H1 (cell line): ENCODE results near the gene ERO1B. TPM values are rescaled to one million over a fixed set of nuclear protein-coding genes. Genes with fewer than 3 reads are reported as not detected.

ENCODE experiments used
- CTCF ChIA-PET: fragments of 300-600 bp; sonication (Branson Sonifier 250); formaldehyde crosslinking; loops from one replicate; lab custom pipeline; 2021; ENCODE audit not compliant: partially characterized antibody; lab: Charles Lee
- POLR2A ChIA-PET: fragments of 300-600 bp; sonication (Branson Sonifier 250); formaldehyde crosslinking; loops from one replicate; lab custom pipeline; 2021; ENCODE audit warnings: inconsistent platforms; ENCODE audit not compliant: partially characterized antibody; lab: Charles Lee
- DNase-seq, 2 experiments: peaks; one replicate each; pipeline versions ENCODE4 v3.0.0 to v3.0.0-alpha.2; 2010 to 2022; ENCODE audit warnings: low spot score in 2 of 2, low read depth in 1 of 2, mixed read lengths in 1 of 2
- FAIRE-seq: peaks from 2 replicates; lab custom pipeline; 2011; peaks lifted over from hg19 to GRCh38; lab: Jason Lieb, UNC
- H2AFZ ChIP-seq: 2 replicates; pipeline ENCODE4 v1.8.1; 2012; ENCODE audit warnings: low read length, inconsistent platforms
- H2AK5ac ChIP-seq: 2 replicates; pipeline ENCODE4 v1.6.1; 2013; ENCODE audit warnings: low read depth, low read length
- H2BK120ac ChIP-seq: replicated peaks from 2 replicates; pipeline ENCODE3; 2013; ENCODE audit warnings: low read depth, low read length, inconsistent platforms
- H2BK12ac ChIP-seq: 2 replicates; pipeline ENCODE4 v1.6.1; 2013; ENCODE audit warnings: low read depth, low read length
- H2BK15ac ChIP-seq: 2 replicates; pipeline ENCODE4 v1.6.1; 2013; ENCODE audit warnings: low read length
- H2BK20ac ChIP-seq: 2 replicates; pipeline ENCODE4 v1.6.1; 2013; ENCODE audit warnings: low read length
- H2BK5ac ChIP-seq: 2 replicates; pipeline ENCODE4 v1.6.1; 2013; ENCODE audit warnings: low read depth, low read length
- H3K14ac ChIP-seq: 2 replicates; pipeline ENCODE4 v1.6.1; 2013; ENCODE audit warnings: inconsistent platforms; ENCODE audit not compliant: insufficient read length
- H3K18ac ChIP-seq: 2 replicates; pipeline ENCODE4 v1.6.1; 2013; ENCODE audit warnings: low read length; ENCODE audit errors: extremely low read depth
- H3K23ac ChIP-seq: 2 replicates; pipeline ENCODE4 v1.6.1; 2013; ENCODE audit warnings: inconsistent platforms; ENCODE audit not compliant: insufficient read length
- H3K23me2 ChIP-seq: 2 replicates; pipeline ENCODE4 v1.6.1; 2013; ENCODE audit warnings: low read depth, low read length
- H3K27ac ChIP-seq: 2 replicates; pipeline ENCODE4 v1.6.1; 2011; ENCODE audit warnings: low read depth, low read length, inconsistent platforms
- H3K27me3 ChIP-seq, 4 experiments: replicated peaks in 1 of 4; 1 replicate in 1 of 4; 2 replicates in 3 of 4; pipeline versions ENCODE4 v1.6.1 to v1.8.1; 2011 to 2013; ENCODE audit warnings: low read length in 3 of 4, mild to moderate bottlenecking in 3 of 4, inconsistent platforms in 2 of 4, mixed read lengths in 2 of 4, moderate library complexity in 1 of 4; ENCODE audit not compliant: control insufficient read depth in 3 of 4, insufficient read depth in 3 of 4; ENCODE audit errors: extremely low read depth in 1 of 4
- H3K36me3 ChIP-seq, 4 experiments: 2 replicates each; pipeline versions ENCODE4 v1.6.1 to v1.8.1; 2011 to 2013; ENCODE audit warnings: mild to moderate bottlenecking in 4 of 4, low read length in 3 of 4, moderate library complexity in 2 of 4, control low read depth in 1 of 4, inconsistent platforms in 1 of 4; ENCODE audit not compliant: insufficient read depth in 4 of 4, control insufficient read depth in 2 of 4
- H3K4ac ChIP-seq: replicated peaks from 2 replicates; pipeline ENCODE3; 2013; ENCODE audit warnings: low read length, low read depth, mixed read lengths, inconsistent platforms; ENCODE audit not compliant: insufficient read length
- H3K4me1 ChIP-seq, 4 experiments: replicated peaks in 1 of 4; 1 replicate in 1 of 4; 2 replicates in 3 of 4; pipeline versions ENCODE4 v1.6.1 to v1.8.1; 2011 to 2013; ENCODE audit warnings: low read length in 3 of 4, inconsistent platforms in 2 of 4, mixed read lengths in 1 of 4; ENCODE audit not compliant: insufficient read depth in 4 of 4, control insufficient read depth in 3 of 4
- H3K4me2 ChIP-seq, 2 experiments: 2 replicates each; pipeline versions ENCODE4 v1.6.1 to v1.8.1; 2011 to 2013; ENCODE audit warnings: low read depth in 2 of 2, low read length in 2 of 2, control low read depth in 1 of 2, inconsistent platforms in 1 of 2, mild to moderate bottlenecking in 1 of 2; ENCODE audit not compliant: insufficient read depth in 1 of 2
- H3K4me3 ChIP-seq, 4 experiments: fragments of 200-600, 300-600 bp in 1 of 4; sonication (generic), shearing (Covaris generic), sonication (Bioruptor Twin) in 1 of 4; 2 replicates each; pipeline versions ENCODE4 v1.5.1 to v1.8.1; 2011 to 2016; ENCODE audit warnings: low read length in 4 of 4, low read depth in 3 of 4, control low read depth in 2 of 4, inconsistent platforms in 2 of 4, mild to moderate bottlenecking in 2 of 4, mixed read lengths in 1 of 4, moderate library complexity in 1 of 4; ENCODE audit not compliant: insufficient read depth in 2 of 4; ENCODE audit errors: extremely low read depth in 1 of 4
- H3K56ac ChIP-seq: replicated peaks from 2 replicates; pipeline ENCODE3; 2013; ENCODE audit warnings: low read depth, mild to moderate bottlenecking, mixed read lengths, low read length, inconsistent platforms; ENCODE audit not compliant: insufficient read length
- H3K79me1 ChIP-seq: 2 replicates; pipeline ENCODE4 v1.6.1; 2013; ENCODE audit warnings: low read depth, low read length, control low read depth
- H3K79me2 ChIP-seq, 2 experiments: 2 replicates each; pipeline versions ENCODE4 v1.6.1 to v1.8.1; 2012 to 2013; ENCODE audit warnings: low read length in 2 of 2, mild to moderate bottlenecking in 2 of 2, inconsistent platforms in 1 of 2; ENCODE audit not compliant: insufficient read depth in 2 of 2, control insufficient read depth in 1 of 2
- H3K9ac ChIP-seq, 4 experiments: replicated peaks in 1 of 4; 1 replicate in 1 of 4; 2 replicates in 3 of 4; pipeline versions ENCODE4 v1.6.1 to v1.8.1; 2011 to 2013; ENCODE audit warnings: low read depth in 3 of 4, low read length in 3 of 4, control low read depth in 2 of 4, mild to moderate bottlenecking in 2 of 4, moderate library complexity in 2 of 4, inconsistent platforms in 1 of 4; ENCODE audit errors: extremely low read depth in 1 of 4
- H3K9me3 ChIP-seq, 2 experiments: 2 replicates each; pipeline versions ENCODE4 v1.6.1 to v1.8.1; 2012 to 2013; ENCODE audit warnings: mild to moderate bottlenecking in 2 of 2, moderate library complexity in 2 of 2, control low read depth in 1 of 2, inconsistent platforms in 1 of 2, low read depth in 1 of 2, low read length in 1 of 2, mixed read lengths in 1 of 2; ENCODE audit not compliant: insufficient read depth in 2 of 2
- H4K20me1 ChIP-seq, 2 experiments: replicated peaks in 1 of 2; 2 replicates each; pipeline versions ENCODE3 to v1.8.1; 2011 to 2013; ENCODE audit warnings: inconsistent platforms in 2 of 2, low read length in 2 of 2, mild to moderate bottlenecking in 1 of 2; ENCODE audit not compliant: insufficient read depth in 2 of 2, control insufficient read depth in 1 of 2
- H4K5ac ChIP-seq: 2 replicates; pipeline ENCODE4 v1.6.1; 2013; ENCODE audit warnings: low read length, low read depth, mixed read lengths, inconsistent platforms; ENCODE audit not compliant: insufficient read length
- H4K8ac ChIP-seq: 2 replicates; pipeline ENCODE4 v1.8.0; 2013; ENCODE audit warnings: mild to moderate bottlenecking, moderate library complexity, low read length, inconsistent platforms; ENCODE audit not compliant: insufficient read depth; ENCODE audit errors: extremely low read depth
- H4K91ac ChIP-seq: replicated peaks from 2 replicates; pipeline ENCODE3; 2013; ENCODE audit warnings: low read length, mixed read lengths, inconsistent platforms; ENCODE audit not compliant: insufficient read length
- BRCA1 ChIP-seq: IDR thresholded peaks from 2 replicates; pipeline ENCODE4 v1.6.1; 2012; ENCODE audit warnings: low read depth, low read length, improper control_type of control experiment
- POLR2A ChIP-seq, 2 experiments: IDR thresholded peaks; 1 replicate in 1 of 2; 2 replicates in 1 of 2; pipeline ENCODE4 v1.6.1; 2011; ENCODE audit warnings: low read depth in 2 of 2, low read length in 2 of 2, mild to moderate bottlenecking in 2 of 2; ENCODE audit errors: control extremely low read depth in 1 of 2
- RAD21 ChIP-seq, 2 experiments: IDR thresholded peaks in 1 of 2; conservative IDR thresholded peaks in 1 of 2; 2 replicates each; pipeline ENCODE4 v1.6.1; 2011; ENCODE audit warnings: low read depth in 2 of 2, low read length in 2 of 2, improper control_type of control experiment in 1 of 2, inconsistent platforms in 1 of 2, mild to moderate bottlenecking in 1 of 2, moderate library complexity in 1 of 2
- WGBS, 2 experiments: shearing (Covaris generic) in 1 of 2; methylation state at CpG; one replicate each; pipeline versions ENCODE4 v1.1.6 to v1.1.7; 2013 to 2015; ENCODE audit warnings: low lambda C conversion rate in 2 of 2, mixed read lengths in 2 of 2, inconsistent platforms in 1 of 2, low coverage in 1 of 2, missing lambda C conversion rate in 1 of 2; ENCODE audit not compliant: insufficient replicate concordance in 2 of 2, insufficient coverage in 1 of 2, insufficient read length in 1 of 2; ENCODE audit errors: extremely low coverage in 1 of 2, missing lambda C conversion rate in 1 of 2; 5-methylcytosine and 5-hydroxymethylcytosine counted together
- polyA plus RNA-seq, 7 experiments: library from polyadenylated mRNA; depleted of rRNA in 3 of 7; stranded (reverse) in 5 of 7; unstranded in 2 of 7; fragments of >200 nt in 5 of 7; fragments of 200-250 nt in 2 of 7; gene quantifications; 1 replicate in 5 of 7; 2 replicates in 1 of 7; 4 replicates in 1 of 7; pipeline versions ENCODE4 v1.2.1 to v1.2.3, GENCODE V29; 2011 to 2013; ENCODE audit warnings: missing spikeins in 2 of 7, mixed read lengths in 2 of 7
- total RNA-seq: library from RNA; stranded (reverse); fragmentation: NEBNext Ultra II Directional; extraction: Animal tissue kit (Norgen Biotek cat#: 25700); gene quantifications from 2 replicates; pipeline ENCODE4 v1.2.1, GENCODE V29; 2021

Gene ERO1B
- total and polyA plus RNA-seq, 2 of the 8 experiments (the other 6 are each of a cell fraction or from before 2014, with no cell fraction given), result 0.74 to 5.6 TPM

DNA sequence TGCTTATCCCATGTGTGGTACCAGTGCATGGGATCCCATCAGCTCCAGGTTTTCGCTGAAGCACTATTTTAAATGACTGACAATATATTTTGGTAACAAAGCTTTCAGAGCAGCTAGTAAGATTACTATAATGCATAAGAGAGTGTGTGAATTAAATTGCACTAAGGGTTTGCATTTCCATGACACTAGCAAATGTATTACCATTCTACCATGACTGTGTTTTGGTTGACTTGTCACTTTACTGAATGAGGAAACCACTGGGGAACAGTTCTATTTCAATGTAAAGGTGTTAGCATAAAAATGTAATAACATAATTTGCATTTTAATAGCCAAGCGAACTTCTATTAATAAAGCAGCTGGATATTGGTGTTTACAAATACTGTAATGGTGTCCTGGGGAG lies 31.7 kb upstream of the ERO1B start:
- no peak for FAIRE-seq
- no peak overlapping the region for H4K8ac ChIP-seq
- H3K18ac ChIP-seq, result no peak overlapping the region

More for the DNA sequence above, 31.7 kb upstream of the ERO1B start:
- Histone ChIP-seq H2AK5ac (no peak overlapping the region), H3K27me3 (no peaks in the 10 kb centered on the region), H4K5ac (no peak overlapping the region), H3K4me2 (no peak overlapping the region), H3K79me2 (no peaks in the 10 kb centered on the region), H3K23me2 (no peaks in the 10 kb centered on the region), H3K14ac (no peak overlapping the region), H2BK15ac (no peak overlapping the region), H3K4ac (no peak overlapping the region), H2BK120ac (no peak overlapping the region)
- TF ChIP-seq POLR2A (IDR thresholded peaks at IDR 0.05; ENCODE audit: control extremely low read depth in 1 of 2, low read depth in 2 of 2, low read length in 2 of 2) (no peak), RAD21 (IDR thresholded peaks at IDR 0.05 in 1 of 2, conservative IDR thresholded peaks at IDR 0.05 in 1 of 2; ENCODE audit: low read depth in 2 of 2, low read length in 2 of 2) (no peak), BRCA1 (no peak)
- TF ChIP-seq, all 59 proteins: peak for 0
- Histone ChIP-seq H4K91ac (no peak overlapping the region), H3K36me3 (no peaks in the 10 kb centered on the region), H3K27ac (no peak overlapping the region), H3K56ac (no peak overlapping the region), H2BK20ac (no peak overlapping the region), H3K9me3 (no peaks in the 10 kb centered on the region), H2BK12ac (no peak overlapping the region), H3K79me1 (no peaks in the 10 kb centered on the region), H3K4me1 (peaks cover 0 to 6% (median 2%) of the 10 kb centered on the region in 4 experiments; a peak in 2 of 7 replicates), H2BK5ac (no peak overlapping the region), H3K9ac (no peak overlapping the region), H2AFZ (no peak overlapping the region), H3K4me3 (no peak overlapping the region), H3K23ac (no peak overlapping the region), H4K20me1 (no peaks in the 10 kb centered on the region)
- ChIA-PET POLR2A (no interaction called here), CTCF (no interaction called here)
- 60% methylated on average over 2 of the region's 2 CpGs; no CpG with 5 or more reads in 1 of the 2 experiments for WGBS, 2 experiments
- DNase-seq, result no peak
